Right lobe of liver (tissue), 4 donors: Measurements from ENCODE around the gene ECHDC3.

Experiments
- CTCF ChIP-seq, 4 donors: fragments of 200-600 bp in 3 of 4; fragments of 450-650 bp in 1 of 4; IDR thresholded peaks; one replicate each; pipeline versions ENCODE4 v1.5.1 to v1.8.0; 2016 to 2022; ENCODE audit warnings: antibody characterized with exemption in 4 of 4, mild to moderate bottlenecking in 2 of 4
- POLR2A ChIP-seq: fragments of 450-650 bp; IDR thresholded peaks from one replicate; pipeline ENCODE4 v1.6.1; 2017; ENCODE audit warnings: antibody characterized with exemption, mild to moderate bottlenecking
- donor health status: DM: no; HTN: no; CAD: no.
- donor health status: DM: no; HTN: no; CAD: no.
- donor health status: DM: no; HTN: yes; CAD: no.

- TF ChIP-seq CTCF (IDR thresholded peaks at IDR 0.05): no peak
- no peak for TF ChIP-seq POLR2A
These were observed 18.0 kb downstream of the ECHDC3 start for GRCh38 chr10:11760151-11760550.
